Endothelial cell of umbilical vein (primary cell): ENCODE measurements around the gene SPG11. TPM values are rescaled to one million over a fixed set of nuclear protein-coding genes. Genes with fewer than 3 reads are reported as not detected.

ENCODE experiments used
- Bru-seq: library from RNA; stranded (reverse); fragments of 400-500 nt; gene quantifications from one replicate; lab custom pipeline; 2021; lab: Mats Ljungman, UMichigan
- BruChase-seq, 2 experiments: library from RNA; stranded (reverse); fragments of 400-500 nt; gene quantifications; one replicate each; lab custom pipeline; 2021; lab: Mats Ljungman, UMichigan
- BruUV-seq: library from RNA; stranded (reverse); fragments of 400-500 nt; replicated peaks from 2 replicates; lab custom pipeline; 2021; lab: Mats Ljungman, UMichigan
- CTCF ChIA-PET: fragments of 300-600, 350-600 bp; sonication (Branson Sonifier 250); formaldehyde crosslinking; loops from one replicate; lab custom pipeline; 2021; ENCODE audit warnings: antibody characterized with exemption, inconsistent platforms; lab: Charles Lee
- POLR2A ChIA-PET: fragments of 300-600, 350-600 bp; sonication (Branson Sonifier 250); formaldehyde crosslinking; loops from one replicate; lab custom pipeline; 2021; ENCODE audit warnings: antibody characterized with exemption, inconsistent platforms; lab: Charles Lee
- DNase-seq: peaks from one replicate; pipeline ENCODE4 v3.0.0-alpha.2; 2011; ENCODE audit warnings: low read depth, low spot score
- FAIRE-seq: peaks from 2 replicates; lab custom pipeline; 2011; peaks lifted over from hg19 to GRCh38; lab: Jason Lieb, UNC
- H2AFZ ChIP-seq: 2 replicates; pipeline ENCODE4 v1.6.0; 2012; ENCODE audit warnings: low read depth, low read length, control low read depth, inconsistent platforms
- H3K27ac ChIP-seq: 2 replicates; pipeline ENCODE4 v1.5.1; 2011; ENCODE audit warnings: low read depth, mild to moderate bottlenecking, control low read depth, low read length, moderate library complexity; ENCODE audit not compliant: insufficient read depth
- H3K27me3 ChIP-seq, 2 experiments: 2 replicates each; pipeline versions ENCODE4 v1.6.0 to v1.6.1; 2011; ENCODE audit warnings: low read length in 2 of 2, mixed read lengths in 1 of 2; ENCODE audit not compliant: control insufficient read depth in 2 of 2, insufficient read depth in 2 of 2
- H3K36me3 ChIP-seq, 2 experiments: 2 replicates in 1 of 2; 3 replicates in 1 of 2; pipeline ENCODE4 v1.5.1; 2011; ENCODE audit warnings: low read length in 2 of 2, mild to moderate bottlenecking in 1 of 2, moderate library complexity in 1 of 2; ENCODE audit not compliant: control insufficient read depth in 2 of 2, insufficient read depth in 2 of 2; ENCODE audit errors: extremely low read depth in 1 of 2
- H3K4me1 ChIP-seq: 3 replicates; pipeline ENCODE4 v1.5.1; 2011; ENCODE audit warnings: mild to moderate bottlenecking, low read length; ENCODE audit not compliant: control insufficient read depth, insufficient read depth; ENCODE audit errors: extremely low read depth
- H3K4me2 ChIP-seq: 2 replicates; pipeline ENCODE4 v1.6.1; 2011; ENCODE audit warnings: low read length, control low read depth, mixed read lengths; ENCODE audit not compliant: insufficient read depth
- H3K4me3 ChIP-seq, 3 experiments: fragments of 200-600 bp in 1 of 3; sonication (generic), shearing (Covaris generic) in 1 of 3; replicated peaks in 1 of 3; 2 replicates each; pipeline ENCODE4 v1.5.1; 2011 to 2016; ENCODE audit warnings: control low read depth in 3 of 3, low read length in 3 of 3, mild to moderate bottlenecking in 2 of 3, inconsistent platforms in 1 of 3, low read depth in 1 of 3, moderate library complexity in 1 of 3; ENCODE audit not compliant: insufficient read depth in 1 of 3
- H3K79me2 ChIP-seq: 2 replicates; pipeline ENCODE4 v1.6.0; 2012; ENCODE audit warnings: low read length, inconsistent platforms; ENCODE audit not compliant: control insufficient read depth, insufficient read depth
- H3K9ac ChIP-seq: replicated peaks from 2 replicates; pipeline ENCODE3; 2011; ENCODE audit warnings: low read length, control low read depth; ENCODE audit not compliant: insufficient read depth; ENCODE audit errors: extremely low read depth
- H3K9me1 ChIP-seq: replicated peaks from 3 replicates; pipeline ENCODE4 v1.6.0; 2011; ENCODE audit warnings: mild to moderate bottlenecking, low read length; ENCODE audit not compliant: control insufficient read depth, insufficient read depth; ENCODE audit errors: extremely low read depth
- H3K9me3 ChIP-seq: replicated peaks from 2 replicates; pipeline ENCODE4 v1.5.1; 2012; ENCODE audit warnings: low read length, inconsistent platforms; ENCODE audit not compliant: control insufficient read depth, insufficient read depth
- H4K20me1 ChIP-seq: replicated peaks from 2 replicates; pipeline ENCODE3; 2011; ENCODE audit warnings: mild to moderate bottlenecking, low read length; ENCODE audit not compliant: control insufficient read depth, insufficient read depth; ENCODE audit errors: extremely low read depth
- CTCF ChIP-seq, 2 donors: IDR thresholded peaks; 1 replicate in 1 of 2; 2 replicates in 1 of 2; pipeline ENCODE4 v1.5.1; 2011; ENCODE audit warnings: low read length in 2 of 2, mild to moderate bottlenecking in 2 of 2, moderate library complexity in 2 of 2, control low read depth in 1 of 2, inconsistent platforms in 1 of 2, low read depth in 1 of 2; ENCODE audit not compliant: insufficient read depth in 1 of 2; ENCODE audit errors: extremely low read depth in 1 of 2
- EZH2 ChIP-seq: IDR thresholded peaks from 2 replicates; pipeline ENCODE4 v1.6.1; 2012; ENCODE audit warnings: borderline replicate concordance, low read depth, mild to moderate bottlenecking, moderate library complexity, low read length, inconsistent platforms; ENCODE audit not compliant: severe bottlenecking
- FOS ChIP-seq: IDR thresholded peaks from 2 replicates; pipeline ENCODE4 v1.6.1; 2011; ENCODE audit warnings: mild to moderate bottlenecking, low read length, moderate library complexity, borderline replicate concordance; ENCODE audit not compliant: insufficient read depth
- GATA2 ChIP-seq: IDR thresholded peaks from 2 replicates; pipeline ENCODE4 v1.7.0; 2011; ENCODE audit warnings: low read depth, mild to moderate bottlenecking, moderate library complexity, mixed read lengths, low read length; ENCODE audit not compliant: insufficient read length, insufficient read depth
- JUN ChIP-seq: IDR thresholded peaks from 2 replicates; pipeline ENCODE4 v1.6.1; 2011; ENCODE audit warnings: borderline replicate concordance, low read depth; ENCODE audit not compliant: insufficient read length, insufficient read depth
- MAX ChIP-seq: IDR thresholded peaks from 2 replicates; pipeline ENCODE4 v1.6.1; 2011; ENCODE audit not compliant: insufficient read depth, insufficient read length
- MYC ChIP-seq: IDR thresholded peaks from one replicate; pipeline ENCODE4 v1.6.1; 2011; ENCODE audit warnings: mild to moderate bottlenecking, low read depth, low read length
- POLR2A ChIP-seq: IDR thresholded peaks from 2 replicates; pipeline ENCODE4 v1.6.1; 2012; ENCODE audit warnings: low read depth, mild to moderate bottlenecking, control low read depth, low read length
- POLR2AphosphoS5 ChIP-seq: IDR thresholded peaks from 2 replicates; pipeline ENCODE4 v1.6.1; 2012; ENCODE audit warnings: low read depth, mild to moderate bottlenecking, control low read depth, low read length, moderate library complexity; ENCODE audit not compliant: insufficient read depth
- dilution Hi-C: fragments of 300-500 bp; cut with MboI; formaldehyde crosslinking; loops from one replicate; pipeline ENCODE4 v1.15.0; 2019; ENCODE audit warnings: low sequenced_read_pairs; ENCODE audit not compliant: extremely low pct_ligation_motif_present
- intact Hi-C: fragments of 100-400 bp; cut with micrococcal nuclease; formaldehyde crosslinking; loops from one replicate; pipeline ENCODE4 v1.10.0; 2022
- long read RNA-seq: library from polyadenylated mRNA; stranded (forward); transcript quantifications from one replicate; pipeline ENCODE4 v2.0.0, GENCODE V29; 2021
- polyA minus RNA-seq, 3 experiments: library from RNA; depleted of rRNA, polyadenylated mRNA; stranded (reverse); fragments of >200 nt; gene quantifications; 1 replicate in 1 of 3; 2 replicates in 2 of 3; pipeline ENCODE4 v1.2.3, GENCODE V29; 2011
- polyA plus RNA-seq, 4 experiments: library from polyadenylated mRNA; depleted of rRNA in 3 of 4; stranded (reverse) in 3 of 4; unstranded in 1 of 4; fragments of >200 nt; gene quantifications; 2 replicates each; pipeline versions ENCODE4 v1.2.1 to v1.2.3, GENCODE V29; 2011 to 2012; ENCODE audit warnings: missing spikeins in 1 of 4
- total RNA-seq: library from RNA; stranded (reverse); gene quantifications from 2 replicates; pipeline ENCODE4 v1.2.3, GENCODE V29; 2021

Gene SPG11, protein sequence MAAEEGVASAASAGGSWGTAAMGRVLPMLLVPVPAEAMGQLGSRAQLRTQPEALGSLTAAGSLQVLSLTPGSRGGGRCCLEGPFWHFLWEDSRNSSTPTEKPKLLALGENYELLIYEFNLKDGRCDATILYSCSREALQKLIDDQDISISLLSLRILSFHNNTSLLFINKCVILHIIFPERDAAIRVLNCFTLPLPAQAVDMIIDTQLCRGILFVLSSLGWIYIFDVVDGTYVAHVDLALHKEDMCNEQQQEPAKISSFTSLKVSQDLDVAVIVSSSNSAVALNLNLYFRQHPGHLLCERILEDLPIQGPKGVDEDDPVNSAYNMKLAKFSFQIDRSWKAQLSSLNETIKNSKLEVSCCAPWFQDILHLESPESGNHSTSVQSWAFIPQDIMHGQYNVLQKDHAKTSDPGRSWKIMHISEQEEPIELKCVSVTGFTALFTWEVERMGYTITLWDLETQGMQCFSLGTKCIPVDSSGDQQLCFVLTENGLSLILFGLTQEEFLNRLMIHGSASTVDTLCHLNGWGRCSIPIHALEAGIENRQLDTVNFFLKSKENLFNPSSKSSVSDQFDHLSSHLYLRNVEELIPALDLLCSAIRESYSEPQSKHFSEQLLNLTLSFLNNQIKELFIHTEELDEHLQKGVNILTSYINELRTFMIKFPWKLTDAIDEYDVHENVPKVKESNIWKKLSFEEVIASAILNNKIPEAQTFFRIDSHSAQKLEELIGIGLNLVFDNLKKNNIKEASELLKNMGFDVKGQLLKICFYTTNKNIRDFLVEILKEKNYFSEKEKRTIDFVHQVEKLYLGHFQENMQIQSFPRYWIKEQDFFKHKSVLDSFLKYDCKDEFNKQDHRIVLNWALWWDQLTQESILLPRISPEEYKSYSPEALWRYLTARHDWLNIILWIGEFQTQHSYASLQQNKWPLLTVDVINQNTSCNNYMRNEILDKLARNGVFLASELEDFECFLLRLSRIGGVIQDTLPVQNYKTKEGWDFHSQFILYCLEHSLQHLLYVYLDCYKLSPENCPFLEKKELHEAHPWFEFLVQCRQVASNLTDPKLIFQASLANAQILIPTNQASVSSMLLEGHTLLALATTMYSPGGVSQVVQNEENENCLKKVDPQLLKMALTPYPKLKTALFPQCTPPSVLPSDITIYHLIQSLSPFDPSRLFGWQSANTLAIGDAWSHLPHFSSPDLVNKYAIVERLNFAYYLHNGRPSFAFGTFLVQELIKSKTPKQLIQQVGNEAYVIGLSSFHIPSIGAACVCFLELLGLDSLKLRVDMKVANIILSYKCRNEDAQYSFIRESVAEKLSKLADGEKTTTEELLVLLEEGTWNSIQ (N-terminal part only)
- total RNA-seq (44.7 and 53.5 TPM in 2 replicates), polyA plus RNA-seq (30.6 and 30.7 TPM in 2 replicates), polyA minus RNA-seq (104 and 128 TPM in 2 replicates), Bru-seq, nascent RNA (percentile 74 among the genes with signal in this experiment), BruChase-seq, experiment 1, labeled RNA remaining after a 6-hour chase (percentile 69 among the genes with signal in this experiment), BruChase-seq, experiment 2, labeled RNA remaining after a 2-hour chase (percentile 76 among the genes with signal in this experiment)
- polyA plus RNA-seq (2011; cell fraction: cytosol; rRNA removed), result 27.8 and 31.1 TPM in 2 replicates
- polyA plus RNA-seq (2011; cell fraction: nucleus; rRNA removed), result 79.6 and 88.7 TPM in 2 replicates
- 20.3 and 25.1 TPM in 2 replicates for polyA plus RNA-seq (2012)
- 52.8 TPM for polyA minus RNA-seq (2011; cell fraction: cytosol; rRNA and poly(A)+ RNA removed)
- 109 and 123 TPM in 2 replicates for polyA minus RNA-seq (2011; cell fraction: nucleus; rRNA and poly(A)+ RNA removed)
- long read RNA-seq, full-length matches to known transcripts, result 1 of 15 reads
- long read RNA-seq, partial matches to known transcripts, result 3 of 15 reads
- long read RNA-seq, other reads (novel, unspliced or antisense), result 11 of 15 reads

GRCh38 chr15:44663410-44664308 is at the start of gene SPG11:
TSS of gene SPG11 (minus strand) at chr15:44663662. CDS start at chr15:44663647, 15 bp downstream.
- Histone ChIP-seq H3K4me3 (peak within 1 kb of the TSS; percentile 76 to 95 (median 86)), H2AFZ (peak within 1 kb of the TSS; percentile 79), H4K20me1 (no peaks in the 10 kb centered on the region), H3K9me1 (no peaks in the 10 kb centered on the region), H3K9ac (peak within 1 kb of the TSS; percentile 86), H3K27me3 (peaks cover 0 to 1% of the 10 kb centered on the region in 2 experiments), H3K27ac (peak within 1 kb of the TSS; percentile 73), H3K36me3 (no peaks in the 10 kb centered on the region), H3K9me3 (no peaks in the 10 kb centered on the region), H3K4me2 (peak within 1 kb of the TSS; percentile 98), H3K4me1 (peaks cover 9% of the 10 kb centered on the region), H3K79me2 (peaks cover 4% of the 10 kb centered on the region)
- DNase-seq (peak; percentile 99), FAIRE-seq (peak; percentile 94)
- POLR2A ChIA-PET, result interaction anchor here (1.0 to 2.3 kb wide), 6 partner anchors 9 to 74 kb away, joined by 4 to 22 read pairs (median 6); partner anchors contain the start of genes B2M and PATL2
- intact Hi-C loops, result loop anchor here (1.0 to 10.0 kb wide), 7 partner anchors 48 to 374 kb away; partner anchors contain the start of genes B2M and PATL2
- TF ChIP-seq CTCF (IDR thresholded peaks at IDR 0.05; ENCODE audit: extremely low read depth in 1 of 2, insufficient read depth in 1 of 2, low read depth in 1 of 2, low read length in 2 of 2) (peak; percentile 86 to 92), POLR2A (peak; percentile 97), GATA2 (no peak), MYC (no peak), FOS (no peak), EZH2 (no peak), POLR2AphosphoS5 (peak; percentile 98), JUN (no peak), MAX (peak; percentile 67)
- TSS peak; percentile 63 for BruUV-seq
- dilution Hi-C loops, result no loop called here
- CTCF ChIA-PET, result interaction anchor here (0.6 to 3.3 kb wide), 24 partner anchors 9 to 455 kb away, joined by 3 to 83 read pairs (median 6); partner anchors contain the start of genes B2M, PATL2 and TRIM69
